Spleen (tissue), 11 donors: Measurements from ENCODE around the gene PRXL2C. TPM values are rescaled to one million over a fixed set of nuclear protein-coding genes. Genes with fewer than 3 reads are reported as not detected.
"Not testable (repeated sequence)": the region's sequence is repeated elsewhere in the genome, so short reads cannot be mapped to it uniquely, and the experiment has no call there.

Experiments used
- DNase-seq: peaks from one replicate; pipeline ENCODE4 v3.0.0-alpha.2; 2020
- H3K27ac ChIP-seq, 8 donors: fragments of 200-600 bp; sonication (generic) in 7 of 8; 1 replicate in 4 of 8; 2 replicates in 4 of 8; pipeline versions ENCODE4 v1.5.0 to v1.8.0; 2016 to 2021; ENCODE audit warnings: inconsistent platforms in 4 of 8, mild to moderate bottlenecking in 4 of 8, moderate library complexity in 1 of 8
- H3K27me3 ChIP-seq, 7 donors: fragments of 200-600 bp; sonication (generic) in 6 of 7; replicated peaks in 1 of 7; 1 replicate in 4 of 7; 2 replicates in 3 of 7; pipeline versions ENCODE4 v1.5.0 to v1.8.0; 2016 to 2021; ENCODE audit warnings: inconsistent platforms in 3 of 7, mild to moderate bottlenecking in 1 of 7
- H3K36me3 ChIP-seq, 6 donors: fragments of 200-600 bp; sonication (generic) in 5 of 6; 1 replicate in 4 of 6; 2 replicates in 2 of 6; pipeline versions ENCODE4 v1.5.0 to v1.8.0; 2016 to 2021; ENCODE audit warnings: inconsistent platforms in 2 of 6
- H3K4me1 ChIP-seq, 6 donors: fragments of 200-600 bp; sonication (generic) in 5 of 6; 1 replicate in 3 of 6; 2 replicates in 3 of 6; pipeline versions ENCODE4 v1.5.0 to v1.8.0; 2016 to 2021; ENCODE audit warnings: inconsistent platforms in 3 of 6
- H3K4me3 ChIP-seq, 8 donors: fragments of 200-600 bp; sonication (generic) in 7 of 8; 1 replicate in 4 of 8; 2 replicates in 4 of 8; pipeline versions ENCODE4 v1.5.0 to v1.8.0; 2016 to 2021; ENCODE audit warnings: inconsistent platforms in 4 of 8, mild to moderate bottlenecking in 4 of 8, moderate library complexity in 2 of 8
- H3K9me3 ChIP-seq, 8 donors: fragments of 200-600 bp; sonication (generic) in 7 of 8; 1 replicate in 4 of 8; 2 replicates in 4 of 8; pipeline versions ENCODE4 v1.5.0 to v1.8.0; 2016 to 2021; ENCODE audit warnings: inconsistent platforms in 4 of 8
- CTCF ChIP-seq, 11 experiments: fragments of 200-600 bp in 7 of 11; fragments of 450-650 bp in 4 of 11; sonication (generic) in 4 of 11; IDR thresholded peaks in 8 of 11; conservative IDR thresholded peaks in 3 of 11; 1 replicate in 7 of 11; 2 replicates in 4 of 11; pipeline versions ENCODE4 v1.4.0 to v1.8.0; 2016 to 2021; ENCODE audit warnings: antibody characterized with exemption in 11 of 11, inconsistent platforms in 4 of 11, mild to moderate bottlenecking in 1 of 11
- POLR2A ChIP-seq, 3 donors: fragments of 450-650 bp; IDR thresholded peaks; one replicate each; pipeline ENCODE4 v1.5.1; 2017; ENCODE audit warnings: antibody characterized with exemption in 3 of 3, mild to moderate bottlenecking in 1 of 3
- POLR2AphosphoS5 ChIP-seq, 3 donors: sonication (generic); formaldehyde crosslinking; IDR thresholded peaks; one replicate each; pipeline ENCODE4 v1.5.1; 2017; ENCODE audit warnings: antibody characterized with exemption in 3 of 3
- WGBS, 5 donors: extraction: QIAGEN DNeasy Blood & Tissue Kit in 3 of 5; methylation state at CpG; one replicate each; pipeline versions ENCODE4 v1.1.5 to v1.1.7; 2013 to 2018; 5-methylcytosine and 5-hydroxymethylcytosine counted together
- intact Hi-C: fragments of 100-400 bp; cut with DNase I; formaldehyde crosslinking; loops from one replicate; pipeline ENCODE4 v1.15.0; 2023; ENCODE audit warnings: low total_unique reads
- polyA plus RNA-seq, 3 donors: library from polyadenylated mRNA; stranded (reverse); fragments of 200-250 nt; gene quantifications; one replicate each; pipeline ENCODE4 v1.2.1, GENCODE V29; 2013
- total RNA-seq, 7 donors: library from RNA; depleted of rRNA in 3 of 7; stranded (reverse); fragments of >200 nt in 3 of 7; fragmentation: NEBNext Ultra II Directional in 4 of 7; extraction: Animal tissue kit (Norgen Biotek cat#: 25700) in 4 of 7; gene quantifications; one replicate each; pipeline versions ENCODE4 v1.1.0 to v1.2.1, GENCODE V29; 2016 to 2021
- donor health status: healthy with polysubstance abuse.
- donor health status: DM: no; HTN: no; CAD: no; lungs with moderate emphysema.
- donor health status: DM: no; HTN: no; CAD: no.
- donor health status: Bipolar disorder and iron deficiency.
- donor health status: healthy.
- donor health status: DM: no; HTN: no; CAD: no.
- donor health status: DM: yes; HTN: yes; CAD: no.

The PRXL2C gene
- total and polyA plus RNA-seq, 10 donors = 5.4 to 20.1 (median 14.2) TPM

GRCh38 chr9:96638606-96639364 is 16.3 kb downstream of the PRXL2C start:
- H3K27ac ChIP-seq = no peak overlapping the region
- intact Hi-C loops = no loop called here

GRCh38 chr9:96636368-96636767 is 18.7 kb downstream of the PRXL2C start:
- Histone ChIP-seq H3K9me3 (no peaks in the 10 kb centered on the region), H3K27ac (no peak overlapping the region), H3K36me3 (peaks cover 0 to 17% (median 6%) of the 10 kb centered on the region in 6 donors), H3K27me3 (peaks cover 0 to 18% (median 0%) of the 10 kb centered on the region in 7 donors), H3K4me1 (no peaks in the 10 kb centered on the region), H3K4me3 (no peak overlapping the region)
- intact Hi-C loops = no loop called here
- WGBS, 5 donors = 71 to 90% (median 74%) methylated on average over 1 of the region's 1 CpG
- TF ChIP-seq CTCF (IDR thresholded peaks at IDR 0.05 in 8 of 11, conservative IDR thresholded peaks at IDR 0.05 in 3 of 11) (no peak), POLR2AphosphoS5 (IDR thresholded peaks at IDR 0.05) (no peak), POLR2A (IDR thresholded peaks at IDR 0.05) (no peak)
- DNase-seq = no peak

More at GRCh38 chr9:96638606-96639364, 16.3 kb downstream of the PRXL2C start:
- Histone ChIP-seq H3K27me3 (no peaks in the 10 kb centered on the region), H3K36me3 (peaks cover 0 to 41% (median 10%) of the 10 kb centered on the region in 6 donors), H3K4me3 (no peak overlapping the region), H3K9me3 (no peaks in the 10 kb centered on the region), H3K4me1 (no peaks in the 10 kb centered on the region)
- TF ChIP-seq POLR2AphosphoS5 (IDR thresholded peaks at IDR 0.05) (no peak), POLR2A (IDR thresholded peaks at IDR 0.05) (no peak), CTCF (IDR thresholded peaks at IDR 0.05 in 8 of 11, conservative IDR thresholded peaks at IDR 0.05 in 3 of 11) (no peak)
- no peak for DNase-seq
- 91 to 96% (median 94%) methylated on average over 19 of the region's 19 CpGs for WGBS, 5 donors

- H3K36me3 ChIP-seq, H3K27ac ChIP-seq, H3K4me3 ChIP-seq, H3K4me1 ChIP-seq, intact Hi-C loops, DNase-seq, H3K9me3 ChIP-seq: not testable (repeated sequence)
- peaks cover 0 to 34% (median 0%) of the 10 kb centered on the region in 7 donors for H3K27me3 ChIP-seq
- WGBS, 5 donors = 87 to 91% (median 89%) methylated on average over 8 of the region's 8 CpGs
Observed at GRCh38 chr9:96633579-96633978, 21.5 kb downstream of the PRXL2C start.

- 85 to 88% (median 86%) methylated on average over 6 of the region's 6 CpGs for WGBS, 5 donors
- Histone ChIP-seq H3K4me3 (no peak overlapping the region), H3K27ac (no peak overlapping the region), H3K9me3 (no peaks in the 10 kb centered on the region), H3K36me3 (no peaks in the 10 kb centered on the region), H3K27me3 (peaks cover 0 to 37% (median 2%) of the 10 kb centered on the region in 7 donors), H3K4me1 (no peaks in the 10 kb centered on the region)
- TF ChIP-seq CTCF (IDR thresholded peaks at IDR 0.05 in 8 of 11, conservative IDR thresholded peaks at IDR 0.05 in 3 of 11) (no peak), POLR2AphosphoS5 (IDR thresholded peaks at IDR 0.05) (no peak), POLR2A (IDR thresholded peaks at IDR 0.05) (no peak)
- intact Hi-C loops = no loop called here
- no peak for DNase-seq
Observed at GRCh38 chr9:96626912-96627311, 28.2 kb downstream of the PRXL2C start.
